Prostate gland (tissue), 2 donors: ENCODE measurements around the gene UTP11.

Source experiments
- POLR2A ChIP-seq: fragments of 450-650 bp; IDR thresholded peaks from one replicate; pipeline ENCODE4 v1.6.1; 2016; ENCODE audit warnings: antibody characterized with exemption, mild to moderate bottlenecking
- POLR2AphosphoS5 ChIP-seq: sonication (generic); formaldehyde crosslinking; IDR thresholded peaks from one replicate; pipeline ENCODE4 v1.6.1; 2017; ENCODE audit warnings: antibody characterized with exemption
- TF ChIP-seq, protein P1 (sequence below), 4 experiments: fragments of 200-600 bp in 2 of 4; fragments of 450-650 bp in 2 of 4; sonication (generic) in 2 of 4; IDR thresholded peaks; 1 replicate in 3 of 4; 2 replicates in 1 of 4; pipeline ENCODE4 v1.5.1; 2016 to 2019; ENCODE audit warnings: antibody characterized with exemption in 4 of 4, mild to moderate bottlenecking in 2 of 4, moderate library complexity in 2 of 4

DNA sequence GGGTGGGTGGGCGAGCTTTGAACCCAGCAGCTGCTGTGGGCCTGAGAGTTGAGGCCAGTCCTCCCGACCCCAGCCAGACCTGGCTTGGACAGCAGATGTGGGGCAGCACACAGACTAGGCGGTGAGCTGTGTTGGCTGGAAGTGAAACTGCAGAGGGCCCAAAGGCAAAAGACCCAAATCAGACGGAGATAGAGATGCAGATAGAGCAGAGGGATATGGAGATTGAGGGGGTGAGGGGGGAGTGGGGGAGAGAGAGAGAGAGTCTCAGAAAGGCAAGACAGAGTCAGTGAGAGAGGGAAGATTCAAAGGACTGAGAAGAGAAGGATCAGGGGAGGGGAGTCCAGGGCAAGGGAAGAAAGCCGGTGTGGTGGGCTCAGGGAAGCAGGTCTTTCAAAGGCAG is 51.1 kb downstream of the UTP11 start:
- TF ChIP-seq POLR2AphosphoS5 (no peak), POLR2A (no peak)
- TF ChIP-seq, protein P1, sequence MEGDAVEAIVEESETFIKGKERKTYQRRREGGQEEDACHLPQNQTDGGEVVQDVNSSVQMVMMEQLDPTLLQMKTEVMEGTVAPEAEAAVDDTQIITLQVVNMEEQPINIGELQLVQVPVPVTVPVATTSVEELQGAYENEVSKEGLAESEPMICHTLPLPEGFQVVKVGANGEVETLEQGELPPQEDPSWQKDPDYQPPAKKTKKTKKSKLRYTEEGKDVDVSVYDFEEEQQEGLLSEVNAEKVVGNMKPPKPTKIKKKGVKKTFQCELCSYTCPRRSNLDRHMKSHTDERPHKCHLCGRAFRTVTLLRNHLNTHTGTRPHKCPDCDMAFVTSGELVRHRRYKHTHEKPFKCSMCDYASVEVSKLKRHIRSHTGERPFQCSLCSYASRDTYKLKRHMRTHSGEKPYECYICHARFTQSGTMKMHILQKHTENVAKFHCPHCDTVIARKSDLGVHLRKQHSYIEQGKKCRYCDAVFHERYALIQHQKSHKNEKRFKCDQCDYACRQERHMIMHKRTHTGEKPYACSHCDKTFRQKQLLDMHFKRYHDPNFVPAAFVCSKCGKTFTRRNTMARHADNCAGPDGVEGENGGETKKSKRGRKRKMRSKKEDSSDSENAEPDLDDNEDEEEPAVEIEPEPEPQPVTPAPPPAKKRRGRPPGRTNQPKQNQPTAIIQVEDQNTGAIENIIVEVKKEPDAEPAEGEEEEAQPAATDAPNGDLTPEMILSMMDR (IDR thresholded peaks at IDR 0.05) = no peak
